GM03348 (cell line): ENCODE data around the gene DCAF16.
A peak's percentile ranks its signal among the peaks of the same experiment; 100 is the strongest.
"Not testable (repeated sequence)": the region's sequence is repeated elsewhere in the genome, so short reads cannot be mapped to it uniquely, and the experiment has no call there.

Experiments used
- DNase-seq: peaks from one replicate; pipeline ENCODE4 v3.0.0; 2012; ENCODE audit warnings: low spot score

The DCAF16 gene

GRCh38 chr4:17810260-17811077 is at the start of gene DCAF16, which contains the start of gene NCAPG:
DCAF16 (minus strand) TSS chr4:17810757; CDS start chr4:17804141, 6,616 bp downstream.
NCAPG (plus strand) TSS chr4:17810979; CDS start chr4:17811078, 99 bp downstream.
- DNase-seq, result peak; percentile 99

- DNase-seq, result no peak
Observed at GRCh38 chr4:17859793-17860406, 49.3 kb upstream of the DCAF16 start.

GRCh38 chr4:17854036-17854435 is 43.5 kb upstream of the DCAF16 start:
- no peak for DNase-seq

- DNase-seq, result no peak
Observed at GRCh38 chr4:17851959-17852358, 41.4 kb upstream of the DCAF16 start.

- DNase-seq, result not testable (repeated sequence)
Observed at GRCh38 chr4:17850295-17850694, 39.7 kb upstream of the DCAF16 start.

GRCh38 chr4:17846266-17846665 is 35.7 kb upstream of the DCAF16 start:
- no peak for DNase-seq

- no peak for DNase-seq
Observed at GRCh38 chr4:17823871-17824669, 13.5 kb upstream of the DCAF16 start.

GRCh38 chr4:17817027-17817426 is 6.5 kb upstream of the DCAF16 start:
- peak; percentile 57 for DNase-seq

- no peak for DNase-seq
Observed at GRCh38 chr4:17816142-17816541, 5.6 kb upstream of the DCAF16 start.

GRCh38 chr4:17814140-17814539 is 3.6 kb upstream of the DCAF16 start:
- peak; percentile 10 for DNase-seq

- no peak for DNase-seq
Observed at GRCh38 chr4:17812801-17813200, 2.2 kb upstream of the DCAF16 start.

- DNase-seq, result no peak
Observed at GRCh38 chr4:17812125-17812524, 1.6 kb upstream of the DCAF16 start.

- no peak for DNase-seq
Observed at GRCh38 chr4:17811078-17811603, 584 bp upstream of the DCAF16 start.

GRCh38 chr4:17809667-17810066 is 890 bp downstream of the DCAF16 start:
- no peak for DNase-seq

GRCh38 chr4:17807446-17807845 is 3.1 kb downstream of the DCAF16 start:
- peak; percentile 26 for DNase-seq

- no peak for DNase-seq
Observed at GRCh38 chr4:17805580-17806155, 4.9 kb downstream of the DCAF16 start.

GRCh38 chr4:17797808-17798207 is 12.7 kb downstream of the DCAF16 start:
- no peak for DNase-seq

GRCh38 chr4:17794730-17795129 is 15.8 kb downstream of the DCAF16 start:
- no peak for DNase-seq

GRCh38 chr4:17788956-17789355 is 21.6 kb downstream of the DCAF16 start:
- no peak for DNase-seq

- DNase-seq, result no peak
Observed at GRCh38 chr4:17787315-17787714, 23.2 kb downstream of the DCAF16 start.

GRCh38 chr4:17786567-17786966 is 24.0 kb downstream of the DCAF16 start:
- no peak for DNase-seq

- DNase-seq, result no peak
Observed at GRCh38 chr4:17785858-17786257, 24.7 kb downstream of the DCAF16 start.
